Vagina (tissue), 2 donors: ENCODE data around the gene SMIM21. TPM values are rescaled to one million over a fixed set of nuclear protein-coding genes. Genes with fewer than 3 reads are reported as not detected.

Source experiments
- DNase-seq, 2 donors: peaks; one replicate each; pipeline ENCODE4 v3.0.0-alpha.2; 2017; ENCODE audit errors: extremely low spot score in 2 of 2
- H3K27ac ChIP-seq: fragments of 200-600 bp; sonication (generic); one replicate; pipeline ENCODE4 v1.5.1; 2019
- H3K27me3 ChIP-seq: fragments of 200-600 bp; sonication (generic); one replicate; pipeline ENCODE4 v1.5.1; 2019
- H3K36me3 ChIP-seq, 2 donors: fragments of 200-600 bp; sonication (generic); one replicate each; pipeline ENCODE4 v1.5.1; 2017 to 2019
- H3K4me1 ChIP-seq: fragments of 200-600 bp; sonication (generic); one replicate; pipeline ENCODE4 v1.5.1; 2019
- H3K4me3 ChIP-seq, 2 donors: fragments of 200-600 bp; sonication (generic); 1 replicate in 1 of 2; 2 replicates in 1 of 2; pipeline ENCODE4 v1.5.1; 2016 to 2019
- H3K9me3 ChIP-seq: fragments of 200-600 bp; sonication (generic); one replicate; pipeline ENCODE4 v1.5.1; 2019
- CTCF ChIP-seq, 3 experiments: fragments of 450-650 bp in 2 of 3; fragments of 200-600 bp in 1 of 3; sonication (generic) in 1 of 3; IDR thresholded peaks; one replicate each; pipeline ENCODE4 v1.5.1; 2017 to 2019; ENCODE audit warnings: antibody characterized with exemption in 3 of 3, mild to moderate bottlenecking in 2 of 3, moderate library complexity in 2 of 3
- POLR2A ChIP-seq, 2 donors: fragments of 450-650 bp; IDR thresholded peaks; one replicate each; pipeline ENCODE4 v1.6.1; 2017; ENCODE audit warnings: antibody characterized with exemption in 2 of 2, mild to moderate bottlenecking in 2 of 2, moderate library complexity in 2 of 2
- POLR2AphosphoS5 ChIP-seq, 2 donors: sonication (generic); formaldehyde crosslinking; IDR thresholded peaks; one replicate each; pipeline ENCODE4 v1.9.0; 2017; ENCODE audit warnings: antibody characterized with exemption in 2 of 2, mild to moderate bottlenecking in 2 of 2, low read depth in 1 of 2; ENCODE audit not compliant: insufficient read depth in 1 of 2
- intact Hi-C: fragments of 100-400 bp; cut with DNase I; formaldehyde crosslinking; loops from one replicate; pipeline ENCODE4 v1.15.1; 2023
- total RNA-seq: library from RNA; depleted of rRNA; stranded (reverse); fragments of >200 nt; gene quantifications from one replicate; pipeline ENCODE4 v1.2.3, GENCODE V29; 2016

The SMIM21 gene
- total RNA-seq, 1 donor from 2014 or later, result not detected

GRCh38 chr18:75456199-75456631, 28.7 kb upstream of the SMIM21 start:
- Histone ChIP-seq H3K27me3 (no peaks in the 10 kb centered on the region), H3K4me3 (peak overlapping the region; percentile 51 to 52), H3K36me3 (no peaks in the 10 kb centered on the region), H3K9me3 (no peaks in the 10 kb centered on the region), H3K4me1 (peaks cover 18% of the 10 kb centered on the region), H3K27ac (peak overlapping the region; percentile 59)
- TF ChIP-seq CTCF (IDR thresholded peaks at IDR 0.05) (no peak), POLR2AphosphoS5 (IDR thresholded peaks at IDR 0.05; ENCODE audit: insufficient read depth in 1 of 2, low read depth in 1 of 2) (no peak), POLR2A (IDR thresholded peaks at IDR 0.05) (no peak)
- DNase-seq, result no peak
- intact Hi-C loops, result no loop called here

GRCh38 chr18:75455249-75456198, 28.0 kb upstream of the SMIM21 start:
- DNase-seq, result no peak
- Histone ChIP-seq H3K27ac (peak overlapping the region; percentile 59), H3K4me3 (peak overlapping the region; percentile 51 to 52), H3K9me3 (no peaks in the 10 kb centered on the region), H3K36me3 (no peaks in the 10 kb centered on the region), H3K27me3 (no peaks in the 10 kb centered on the region), H3K4me1 (peaks cover 18% of the 10 kb centered on the region)
- intact Hi-C loops, result no loop called here
- TF ChIP-seq CTCF (IDR thresholded peaks at IDR 0.05) (no peak), POLR2AphosphoS5 (IDR thresholded peaks at IDR 0.05; ENCODE audit: insufficient read depth in 1 of 2, low read depth in 1 of 2) (no peak), POLR2A (IDR thresholded peaks at IDR 0.05) (no peak)

GRCh38 chr18:75454022-75454795, 26.7 kb upstream of the SMIM21 start:
- Histone ChIP-seq H3K4me3 (no peak overlapping the region), H3K4me1 (peaks cover 18% of the 10 kb centered on the region), H3K9me3 (no peaks in the 10 kb centered on the region), H3K36me3 (no peaks in the 10 kb centered on the region), H3K27me3 (no peaks in the 10 kb centered on the region), H3K27ac (no peak overlapping the region)
- no peak for DNase-seq
- TF ChIP-seq POLR2AphosphoS5 (IDR thresholded peaks at IDR 0.05; ENCODE audit: insufficient read depth in 1 of 2, low read depth in 1 of 2) (no peak), CTCF (IDR thresholded peaks at IDR 0.05) (no peak), POLR2A (IDR thresholded peaks at IDR 0.05) (no peak)
- intact Hi-C loops, result no loop called here

- Histone ChIP-seq H3K36me3 (no peaks in the 10 kb centered on the region), H3K4me3 (no peak overlapping the region), H3K4me1 (peaks cover 7% of the 10 kb centered on the region), H3K27me3 (no peaks in the 10 kb centered on the region), H3K27ac (no peak overlapping the region), H3K9me3 (no peaks in the 10 kb centered on the region)
- no peak for TF ChIP-seq POLR2AphosphoS5 (IDR thresholded peaks at IDR 0.05; ENCODE audit: insufficient read depth in 1 of 2, low read depth in 1 of 2)
- intact Hi-C loops, result no loop called here
- DNase-seq, result peak in 1 of 2 donors; percentile 22
Measured at GRCh38 chr18:75450906-75451305, 23.4 kb upstream of the SMIM21 start.

GRCh38 chr18:75441896-75442295, 14.4 kb upstream of the SMIM21 start:
- no peak for DNase-seq
- Histone ChIP-seq H3K27ac (no peak overlapping the region), H3K36me3 (no peaks in the 10 kb centered on the region), H3K4me1 (no peaks in the 10 kb centered on the region), H3K4me3 (no peak overlapping the region), H3K9me3 (no peaks in the 10 kb centered on the region), H3K27me3 (no peaks in the 10 kb centered on the region)
- no peak for TF ChIP-seq CTCF (IDR thresholded peaks at IDR 0.05)
- intact Hi-C loops, result no loop called here
